GM21515 (cell line): ENCODE results near the gene JADE2.

ENCODE experiments used
- ATAC-seq: cut with Tn5 transposase; IDR thresholded peaks from one replicate; pipeline ENCODE4 v1.9.1; 2021; ENCODE audit not compliant: unreplicated experiment

JADE2 gene

GRCh38 chr5:134626369-134627014, 101.0 kb downstream of the JADE2 start:
- ATAC-seq, result no peak
